ENCODE results near the gene GMPR. TPM values are rescaled to one million over a fixed set of nuclear protein-coding genes. Genes with fewer than 3 reads are reported as not detected.

Gene GMPR
- total RNA-seq, 2 experiments from 2014 or later = not detected

DNA sequence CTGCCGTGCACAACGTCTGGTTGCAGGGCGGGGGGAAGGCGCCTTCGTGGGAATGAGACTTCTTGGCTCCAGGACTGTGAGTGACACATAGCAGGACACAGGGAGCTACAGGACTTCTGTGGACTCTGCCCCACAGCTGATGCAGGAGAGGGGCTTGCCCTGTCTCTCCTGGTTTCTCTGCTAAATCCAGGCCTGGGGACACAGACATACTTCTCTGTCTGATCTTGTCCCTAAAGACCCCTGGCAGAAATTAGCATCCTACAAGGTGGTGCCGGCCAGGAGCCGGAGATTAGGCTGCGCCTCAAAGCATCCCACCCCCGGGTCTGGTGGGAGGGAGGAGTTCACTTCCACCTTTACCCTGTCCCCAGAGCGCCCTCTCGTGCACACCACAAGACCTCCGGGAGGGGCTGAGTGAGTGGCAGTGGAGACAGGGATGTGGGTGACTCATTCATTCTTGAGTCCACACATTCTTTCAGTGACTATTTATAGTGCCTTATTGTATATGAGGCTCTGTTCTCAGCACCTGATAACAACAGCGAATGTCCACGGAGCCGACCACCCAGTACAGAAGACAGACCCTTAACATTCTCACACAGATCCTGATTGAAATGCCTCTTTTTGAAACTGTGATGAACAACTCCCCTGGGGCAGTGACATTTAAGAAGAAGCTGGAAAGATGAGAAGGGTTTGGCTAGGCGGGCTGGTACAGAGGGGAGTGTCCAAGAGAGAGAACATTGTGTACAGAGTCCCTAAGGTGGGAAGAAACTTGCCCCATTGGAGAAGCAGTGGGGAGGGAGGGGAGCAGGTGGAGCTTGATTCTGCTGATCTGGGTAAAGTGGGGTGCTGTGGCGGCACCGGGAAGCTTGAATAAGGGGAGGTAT, 39.0 kb downstream of the GMPR start:
- no peaks in the 10 kb centered on the region for H4K20me1 ChIP-seq (ENCODE audit: insufficient read depth, low read length)
- no peaks in the 10 kb centered on the region for H3K9me3 ChIP-seq (ENCODE audit: low read length)
- no peaks in the 10 kb centered on the region for H3K9me2 ChIP-seq (ENCODE audit: insufficient read depth, low read length)
- DNase-seq (ENCODE audit: low spot score) = peak; percentile 7
- intact Hi-C loops (cut with micrococcal nuclease; ENCODE audit: unreplicated experiment) = no loop called here
- no peaks in the 10 kb centered on the region for H3K79me2 ChIP-seq (ENCODE audit: insufficient read depth, low read depth, low read length)
- no TSS peak for BruUV-seq (replicated peaks)
- H3K4me1 ChIP-seq (ENCODE audit: insufficient read depth, low read length, poor library complexity, severe bottlenecking) = no peaks in the 10 kb centered on the region
- H2AFZ ChIP-seq (ENCODE audit: low read length) = no peak overlapping the region
- H3K27ac ChIP-seq (ENCODE audit: low read depth, low read length, poor library complexity, severe bottlenecking) = no peak overlapping the region
- TF ChIP-seq, protein P1, sequence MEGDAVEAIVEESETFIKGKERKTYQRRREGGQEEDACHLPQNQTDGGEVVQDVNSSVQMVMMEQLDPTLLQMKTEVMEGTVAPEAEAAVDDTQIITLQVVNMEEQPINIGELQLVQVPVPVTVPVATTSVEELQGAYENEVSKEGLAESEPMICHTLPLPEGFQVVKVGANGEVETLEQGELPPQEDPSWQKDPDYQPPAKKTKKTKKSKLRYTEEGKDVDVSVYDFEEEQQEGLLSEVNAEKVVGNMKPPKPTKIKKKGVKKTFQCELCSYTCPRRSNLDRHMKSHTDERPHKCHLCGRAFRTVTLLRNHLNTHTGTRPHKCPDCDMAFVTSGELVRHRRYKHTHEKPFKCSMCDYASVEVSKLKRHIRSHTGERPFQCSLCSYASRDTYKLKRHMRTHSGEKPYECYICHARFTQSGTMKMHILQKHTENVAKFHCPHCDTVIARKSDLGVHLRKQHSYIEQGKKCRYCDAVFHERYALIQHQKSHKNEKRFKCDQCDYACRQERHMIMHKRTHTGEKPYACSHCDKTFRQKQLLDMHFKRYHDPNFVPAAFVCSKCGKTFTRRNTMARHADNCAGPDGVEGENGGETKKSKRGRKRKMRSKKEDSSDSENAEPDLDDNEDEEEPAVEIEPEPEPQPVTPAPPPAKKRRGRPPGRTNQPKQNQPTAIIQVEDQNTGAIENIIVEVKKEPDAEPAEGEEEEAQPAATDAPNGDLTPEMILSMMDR (conservative IDR thresholded peaks at IDR 0.05; ENCODE audit: low read length) = peak; percentile 43; the same call in 1 of the 2 replicates
- TF ChIP-seq EZH2phosphoT487 (IDR thresholded peaks at IDR 0.05; ENCODE audit: borderline replicate concordance, low read depth, low read length) = no peak
- CTCF ChIA-PET (ENCODE audit: unreplicated experiment) = no interaction called here
- H3K4me3 ChIP-seq (ENCODE audit: low read depth, low read length, poor library complexity, severe bottlenecking) = no peak overlapping the region
- no peak overlapping the region for H3K4me2 ChIP-seq (ENCODE audit: low read length)
- no peaks in the 10 kb centered on the region for H3K36me3 ChIP-seq (ENCODE audit: insufficient read depth, low read length)
- POLR2A ChIA-PET = no interaction called here

DNA sequence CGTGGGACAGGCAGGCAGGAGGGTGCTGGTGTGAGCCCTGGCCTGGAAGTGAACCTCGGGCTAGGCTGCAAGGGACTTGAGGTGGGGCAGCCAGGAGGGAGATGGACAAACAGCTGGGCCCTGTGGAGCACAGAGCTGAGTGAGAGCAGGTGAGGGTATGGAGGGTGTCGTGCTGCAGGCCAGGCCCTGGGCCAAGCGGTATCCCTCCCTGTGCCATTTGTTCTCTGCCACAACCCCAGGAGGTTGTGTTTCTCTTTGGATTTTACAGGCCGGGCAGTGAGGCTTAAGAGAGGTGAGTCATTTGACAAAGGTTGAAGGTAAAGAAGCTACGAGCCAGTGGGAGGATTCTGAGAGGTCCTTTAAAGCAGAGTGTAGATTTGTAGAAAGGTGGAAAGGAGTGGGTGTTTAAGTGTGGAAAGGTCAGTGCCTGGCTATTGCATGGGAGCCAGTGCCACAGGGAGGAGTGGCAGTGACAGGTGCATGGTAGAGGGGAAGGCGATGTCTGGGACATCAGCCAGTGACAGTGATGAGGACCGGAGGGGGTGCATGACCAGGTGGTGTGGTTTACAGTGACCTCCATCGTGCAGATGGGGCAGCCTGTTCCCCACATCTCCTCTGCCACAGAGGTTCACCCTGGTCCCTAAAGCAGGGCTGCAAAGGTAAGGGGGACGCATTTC, 39.8 kb downstream of the GMPR start:
- H3K36me3 ChIP-seq (ENCODE audit: insufficient read depth, low read length) = no peaks in the 10 kb centered on the region
- H3K9me3 ChIP-seq (ENCODE audit: low read length) = no peaks in the 10 kb centered on the region
- no peaks in the 10 kb centered on the region for H3K4me1 ChIP-seq (ENCODE audit: insufficient read depth, low read length, poor library complexity, severe bottlenecking)
- DNase-seq (ENCODE audit: low spot score) = no peak
- intact Hi-C loops (cut with micrococcal nuclease; ENCODE audit: unreplicated experiment) = no loop called here
- H4K20me1 ChIP-seq (ENCODE audit: insufficient read depth, low read length) = no peaks in the 10 kb centered on the region
- POLR2A ChIA-PET = no interaction called here
- no peaks in the 10 kb centered on the region for H3K9me2 ChIP-seq (ENCODE audit: insufficient read depth, low read length)
- no peak overlapping the region for H2AFZ ChIP-seq (ENCODE audit: low read length)
- no peak overlapping the region for H3K27ac ChIP-seq (ENCODE audit: low read depth, low read length, poor library complexity, severe bottlenecking)
- H3K4me3 ChIP-seq (ENCODE audit: low read depth, low read length, poor library complexity, severe bottlenecking) = no peak overlapping the region
- no TSS peak for BruUV-seq (replicated peaks)
- CTCF ChIA-PET (ENCODE audit: unreplicated experiment) = no interaction called here
- H3K4me2 ChIP-seq (ENCODE audit: low read length) = no peak overlapping the region
- TF ChIP-seq, protein P1 (conservative IDR thresholded peaks at IDR 0.05; ENCODE audit: low read length) = no peak
- no peak for TF ChIP-seq EZH2phosphoT487 (IDR thresholded peaks at IDR 0.05; ENCODE audit: borderline replicate concordance, low read depth, low read length)
- H3K79me2 ChIP-seq (ENCODE audit: insufficient read depth, low read depth, low read length) = no peaks in the 10 kb centered on the region

DNA sequence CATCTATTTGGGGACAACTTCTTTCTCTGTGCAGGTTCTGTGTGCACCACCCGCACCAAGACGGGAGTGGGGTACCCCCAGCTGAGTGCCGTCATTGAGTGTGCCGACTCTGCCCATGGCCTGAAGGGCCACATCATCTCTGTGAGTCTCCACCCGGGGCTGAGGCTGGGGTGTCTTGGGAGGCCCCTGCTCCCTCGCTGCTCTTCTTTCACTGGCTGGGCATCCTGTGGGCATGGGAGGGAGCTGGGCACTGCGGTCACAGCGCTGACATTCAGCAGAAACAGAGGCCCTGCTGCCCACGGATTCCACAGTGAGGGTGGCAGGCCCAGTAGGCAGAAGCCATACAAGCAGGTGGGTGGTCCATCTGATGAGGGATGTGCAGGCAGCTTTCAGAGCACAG, 40.4 kb downstream of the GMPR start:
- CTCF ChIA-PET (ENCODE audit: unreplicated experiment) = no interaction called here
- POLR2A ChIA-PET = interaction anchor here (1.2 kb wide), 1 partner anchor 22 kb away, joined by 3 read pairs; no protein-coding TSS in a partner anchor
- no peaks in the 10 kb centered on the region for H3K36me3 ChIP-seq (ENCODE audit: insufficient read depth, low read length)
- H3K79me2 ChIP-seq (ENCODE audit: insufficient read depth, low read depth, low read length) = no peaks in the 10 kb centered on the region
- H3K4me2 ChIP-seq (ENCODE audit: low read length) = no peak overlapping the region
- H3K9me3 ChIP-seq (ENCODE audit: low read length) = no peaks in the 10 kb centered on the region
- H3K4me1 ChIP-seq (ENCODE audit: insufficient read depth, low read length, poor library complexity, severe bottlenecking) = no peaks in the 10 kb centered on the region
- TF ChIP-seq EZH2phosphoT487 (IDR thresholded peaks at IDR 0.05; ENCODE audit: borderline replicate concordance, low read depth, low read length) = no peak
- TF ChIP-seq, protein P1 (conservative IDR thresholded peaks at IDR 0.05; ENCODE audit: low read length) = no peak
- no peaks in the 10 kb centered on the region for H4K20me1 ChIP-seq (ENCODE audit: insufficient read depth, low read length)
- H2AFZ ChIP-seq (ENCODE audit: low read length) = no peak overlapping the region
- H3K27ac ChIP-seq (ENCODE audit: low read depth, low read length, poor library complexity, severe bottlenecking) = no peak overlapping the region
- intact Hi-C loops (cut with micrococcal nuclease; ENCODE audit: unreplicated experiment) = no loop called here
- BruUV-seq (replicated peaks) = no TSS peak
- no peak overlapping the region for H3K4me3 ChIP-seq (ENCODE audit: low read depth, low read length, poor library complexity, severe bottlenecking)
- no peaks in the 10 kb centered on the region for H3K9me2 ChIP-seq (ENCODE audit: insufficient read depth, low read length)
- no peak for DNase-seq (ENCODE audit: low spot score)

Data from OCI-LY7 (cell line).